Midbrain (tissue), 1 donor: ENCODE data around the gene TMEM200A.

Source experiments
- DNase-seq: peaks from one replicate; lab custom pipeline; 2025; lab: John Stamatoyannopoulos, UW

The TMEM200A gene

DNA sequence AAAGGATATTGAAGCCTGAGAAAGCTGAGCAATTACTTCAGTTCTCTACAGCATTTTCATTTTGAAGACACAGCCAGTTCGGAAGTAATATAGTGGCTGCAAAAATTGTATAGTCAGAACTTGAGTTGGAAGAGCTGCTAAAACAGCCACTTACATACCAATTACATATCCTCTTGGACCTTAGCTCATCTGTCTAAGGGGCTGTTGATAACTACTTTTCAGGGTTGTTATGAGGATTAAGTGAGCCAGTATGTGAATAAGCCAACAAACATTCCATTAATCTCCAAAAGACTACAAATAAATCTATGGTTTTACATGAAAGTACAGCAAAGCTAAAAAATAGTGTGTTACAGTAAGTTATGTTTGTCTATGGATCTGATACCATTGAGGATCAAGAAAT, 59.7 kb downstream of the TMEM200A start:
- no peak for DNase-seq

DNA sequence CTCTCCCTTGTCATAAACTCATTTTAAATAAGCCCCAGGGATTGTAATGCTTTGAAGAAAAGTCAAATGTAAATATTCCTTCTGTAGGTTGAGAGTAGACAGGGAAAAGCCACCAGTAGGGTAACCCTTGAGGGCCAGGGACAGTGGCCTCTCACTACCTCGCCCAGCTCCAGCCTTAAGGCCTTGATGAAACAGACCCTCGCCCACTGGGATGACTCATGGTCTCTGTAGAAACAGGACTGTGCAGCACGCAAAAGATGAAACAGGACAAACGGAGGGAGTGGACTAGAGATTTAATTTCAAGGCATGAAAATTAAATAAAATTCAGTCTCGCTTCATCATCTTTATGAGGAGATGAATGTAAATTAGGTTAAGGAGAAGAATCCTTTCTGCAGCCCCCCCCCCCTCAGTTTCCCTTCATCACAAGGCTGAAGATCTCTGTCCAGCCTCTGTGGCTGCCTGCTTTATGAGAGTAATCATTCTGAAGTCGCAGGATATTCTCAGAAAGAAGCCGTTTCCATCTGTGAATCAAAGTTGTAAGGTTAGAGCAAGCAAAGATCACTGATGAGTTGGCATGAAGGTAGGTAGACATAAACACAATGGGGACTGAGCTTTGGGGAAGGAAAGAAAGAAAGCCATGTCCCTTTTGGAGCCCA, 60.4 kb downstream of the TMEM200A start:
- DNase-seq = no peak

DNA sequence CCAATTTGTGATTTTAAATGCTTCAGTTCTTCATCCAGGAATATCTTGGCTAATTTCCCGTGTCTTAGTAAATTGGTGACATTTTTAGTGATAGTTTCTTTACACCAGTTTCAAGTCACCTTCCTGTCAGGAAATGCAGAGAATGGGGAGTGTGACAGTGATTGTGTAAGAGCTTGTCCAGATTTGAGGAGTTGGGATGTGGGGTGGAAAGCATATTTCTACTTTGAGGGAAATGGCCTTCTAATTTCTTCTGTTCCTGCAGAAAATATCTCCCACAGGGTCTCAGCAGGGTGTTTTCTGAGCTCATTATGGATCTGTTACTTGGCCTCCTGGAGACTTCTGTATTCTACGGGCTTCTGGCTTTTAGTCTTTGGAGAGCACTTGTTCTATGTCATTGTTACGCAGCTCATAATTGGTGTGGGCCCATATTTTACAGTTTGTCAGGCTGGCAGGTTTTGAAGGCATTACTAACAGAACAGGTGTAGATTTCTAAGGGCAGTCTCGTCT, 65.6 kb downstream of the TMEM200A start:
- no peak for DNase-seq

DNA sequence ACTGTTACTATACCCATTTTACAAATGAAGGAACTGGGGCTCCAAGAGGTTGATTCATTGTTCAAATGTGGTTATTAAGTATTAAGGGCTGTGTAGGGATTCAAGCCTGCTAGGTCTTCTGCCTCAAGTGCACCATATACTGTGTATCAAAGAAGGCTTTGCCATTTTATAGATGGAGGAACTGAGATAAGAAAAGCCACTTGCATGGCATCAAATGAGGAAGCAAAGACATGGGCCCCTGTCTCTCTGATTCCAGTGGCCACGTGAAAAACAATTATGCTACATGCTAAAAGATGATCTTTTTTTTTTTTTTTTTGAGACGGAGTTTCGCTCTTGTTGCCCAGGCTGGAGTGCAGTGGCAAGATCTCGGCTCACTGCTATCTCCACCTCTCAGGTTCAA, 67.0 kb downstream of the TMEM200A start:
- DNase-seq = no peak

DNA sequence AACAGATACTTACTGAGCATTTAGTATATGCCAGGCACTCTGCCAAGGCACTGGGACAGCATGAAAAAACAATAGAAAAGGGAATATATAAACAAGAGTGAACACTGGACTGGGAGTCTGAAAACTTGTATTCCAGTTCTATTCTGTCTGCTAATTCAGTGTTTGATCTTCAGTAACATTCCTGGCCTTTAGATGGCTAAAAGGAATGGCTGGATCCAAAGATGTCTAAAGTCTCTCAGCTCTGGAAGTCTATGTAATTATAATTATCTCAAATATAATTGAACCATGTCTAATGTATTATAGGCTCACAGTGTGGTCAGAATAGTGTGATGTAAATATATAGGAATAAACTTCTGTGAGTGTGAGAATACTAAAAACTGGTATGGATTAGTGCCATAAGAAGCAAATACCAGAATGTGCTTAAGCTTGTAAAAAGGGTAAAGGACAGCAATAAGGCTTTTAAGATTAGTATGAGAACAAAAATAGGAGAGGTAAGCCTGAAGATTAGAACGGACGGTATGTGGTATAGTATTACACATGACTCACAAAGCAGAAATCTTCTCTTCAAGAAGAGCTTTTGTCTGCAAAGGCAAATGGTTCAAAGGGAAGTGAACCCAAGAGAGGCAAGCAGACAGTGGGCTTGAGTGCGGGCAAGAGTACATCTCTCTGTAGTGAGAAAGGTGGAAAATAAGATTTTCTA, 68.5 kb downstream of the TMEM200A start:
- no peak for DNase-seq

DNA sequence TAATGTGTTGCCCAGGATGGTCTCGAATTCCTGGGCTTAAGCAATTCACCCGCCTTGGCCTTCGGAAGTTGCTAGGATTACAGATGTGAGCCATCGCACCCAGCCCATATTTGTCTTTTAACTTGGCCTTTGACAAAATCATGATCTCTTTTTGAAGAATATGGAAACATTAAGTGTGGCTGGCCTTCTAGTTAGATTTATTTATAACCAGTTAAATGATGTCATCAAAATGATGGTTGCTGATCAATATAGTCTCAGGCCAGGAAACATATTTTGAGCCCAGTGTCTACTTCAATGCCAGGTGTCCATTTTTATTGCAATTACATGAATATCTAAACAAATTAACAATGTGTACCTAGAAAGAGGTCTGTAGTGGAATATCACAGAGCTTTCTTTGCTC, 69.4 kb downstream of the TMEM200A start:
- no peak for DNase-seq

DNA sequence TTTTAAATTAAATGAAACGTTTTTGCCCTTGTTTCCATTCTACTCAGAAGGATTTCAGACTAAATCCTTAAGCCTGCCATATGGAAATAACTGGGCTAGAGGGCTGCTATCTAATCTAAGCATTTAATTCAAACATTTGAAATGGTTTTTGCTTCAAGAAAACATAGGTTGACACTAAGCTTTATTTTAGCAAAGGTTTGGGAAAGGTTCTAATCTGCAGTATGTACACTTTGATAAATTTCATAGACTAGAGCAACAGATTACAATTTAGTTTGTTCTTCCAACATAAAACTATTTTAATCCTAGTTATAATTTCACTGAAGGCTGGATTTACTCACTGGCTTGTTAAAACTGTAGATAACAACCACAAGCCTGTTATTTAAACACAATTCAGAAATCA, 72.1 kb downstream of the TMEM200A start:
- no peak for DNase-seq

DNA sequence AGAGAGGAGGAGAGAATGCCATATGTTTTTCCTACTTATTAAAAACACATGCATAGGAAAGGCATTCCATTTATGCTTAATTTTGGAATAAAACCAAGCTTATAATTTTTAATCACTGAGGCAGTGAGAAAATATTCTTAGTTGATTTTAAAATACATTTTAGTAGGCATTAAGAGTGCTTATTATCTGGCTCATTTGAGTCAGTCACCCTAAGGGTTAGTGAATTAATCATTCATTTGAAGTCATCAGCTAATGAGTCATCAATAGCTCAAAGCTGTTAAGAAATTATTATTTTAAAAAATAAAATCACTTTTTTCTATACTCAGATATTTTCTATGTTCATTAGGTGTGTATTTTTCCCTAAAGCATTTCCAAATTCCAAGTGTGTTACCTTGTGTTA, 81.6 kb downstream of the TMEM200A start:
- DNase-seq = no peak

DNA sequence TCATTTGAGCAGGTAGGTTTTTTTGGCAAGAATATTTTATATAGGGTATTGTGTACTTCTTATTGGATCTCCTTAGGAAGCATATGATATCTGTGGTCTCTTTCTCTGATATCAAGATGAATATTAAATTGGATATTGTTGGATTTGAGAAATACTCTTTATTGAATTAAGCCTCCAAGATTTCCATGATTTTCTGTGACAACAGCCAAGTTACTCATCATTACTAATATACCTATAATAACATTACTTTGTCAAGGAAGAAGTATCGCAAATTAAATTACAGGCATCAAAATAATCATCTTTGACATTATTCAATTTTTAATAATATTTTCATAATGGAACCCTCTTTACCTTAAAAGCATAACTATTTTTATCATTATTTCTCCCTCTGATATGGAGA, 86.5 kb downstream of the TMEM200A start:
- DNase-seq = no peak

DNA sequence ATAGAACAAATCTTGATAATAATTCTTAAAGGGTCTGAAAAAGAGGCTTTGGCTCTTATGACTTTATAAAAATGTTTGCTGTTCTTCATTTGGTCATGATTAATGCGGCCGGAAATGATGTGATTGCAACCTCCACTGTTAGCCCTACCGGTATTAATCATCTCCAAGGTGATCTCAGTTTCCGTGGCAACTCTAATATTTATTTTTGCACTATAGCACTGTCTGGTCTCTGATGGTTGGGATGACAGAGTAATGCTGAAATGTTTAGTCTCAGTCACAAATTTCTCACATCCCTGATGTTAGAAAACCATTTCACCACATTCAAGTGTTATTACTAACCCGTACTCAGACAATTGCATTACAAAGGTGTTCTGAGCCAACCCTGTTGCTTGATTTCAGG, 87.4 kb downstream of the TMEM200A start:
- DNase-seq = no peak

DNA sequence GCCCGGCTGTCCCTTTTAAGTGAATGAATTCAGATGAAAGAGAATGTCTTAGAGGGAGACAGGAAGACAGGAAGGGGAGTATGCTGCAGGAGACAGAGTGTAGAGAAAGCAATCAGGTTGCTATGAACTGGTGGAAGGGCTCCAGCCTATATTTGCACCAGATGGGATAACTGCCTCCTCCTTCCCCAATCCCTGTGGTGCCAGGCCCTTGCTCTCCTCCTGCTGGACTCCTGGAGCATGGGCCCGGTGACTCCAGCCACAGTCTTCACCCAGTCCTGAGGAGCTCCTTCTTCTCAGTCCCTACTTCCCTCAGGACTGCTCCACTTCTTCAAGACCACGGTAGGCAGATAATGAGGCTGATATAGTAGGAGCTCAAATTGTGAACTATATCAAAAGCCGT, 91.8 kb downstream of the TMEM200A start:
- DNase-seq = no peak

DNA sequence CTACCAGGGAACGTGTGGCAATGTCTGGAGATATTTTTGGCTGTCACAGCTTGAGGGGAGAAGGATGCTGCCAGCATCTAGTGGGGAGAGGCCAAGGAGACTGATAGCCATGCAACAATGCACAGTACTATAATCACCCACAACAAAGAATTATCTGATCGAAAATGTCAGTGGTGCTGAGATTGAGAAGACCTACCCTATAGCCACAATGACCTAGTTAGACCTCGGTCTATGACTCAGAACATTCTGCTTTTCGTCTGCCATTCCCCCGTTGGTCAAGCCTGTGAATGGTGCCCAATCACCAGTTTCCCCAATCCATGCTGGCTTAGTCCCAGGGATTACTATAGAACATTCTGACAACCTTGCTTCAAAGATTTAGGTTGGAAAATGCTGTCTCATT, 93.5 kb downstream of the TMEM200A start:
- no peak for DNase-seq

DNA sequence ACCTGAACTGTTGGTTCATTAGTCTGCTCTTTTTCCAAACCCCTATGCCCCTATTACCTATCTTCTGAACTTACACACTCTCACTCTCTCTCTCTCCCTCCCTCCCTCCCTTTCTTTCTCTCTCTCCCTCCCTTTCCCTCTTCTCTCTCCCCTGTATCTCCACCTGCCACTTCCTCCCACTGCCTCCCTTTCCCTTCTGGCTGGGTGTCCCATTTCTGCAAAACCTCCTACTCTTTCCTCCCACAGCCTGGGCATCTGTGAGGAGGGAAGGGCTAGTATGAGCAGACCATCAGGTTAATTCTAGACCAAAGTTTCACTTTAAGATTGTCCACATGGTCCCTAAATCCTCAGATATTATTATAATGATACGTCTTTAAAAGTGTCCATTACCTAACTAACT, 95.1 kb downstream of the TMEM200A start:
- no peak for DNase-seq

DNA sequence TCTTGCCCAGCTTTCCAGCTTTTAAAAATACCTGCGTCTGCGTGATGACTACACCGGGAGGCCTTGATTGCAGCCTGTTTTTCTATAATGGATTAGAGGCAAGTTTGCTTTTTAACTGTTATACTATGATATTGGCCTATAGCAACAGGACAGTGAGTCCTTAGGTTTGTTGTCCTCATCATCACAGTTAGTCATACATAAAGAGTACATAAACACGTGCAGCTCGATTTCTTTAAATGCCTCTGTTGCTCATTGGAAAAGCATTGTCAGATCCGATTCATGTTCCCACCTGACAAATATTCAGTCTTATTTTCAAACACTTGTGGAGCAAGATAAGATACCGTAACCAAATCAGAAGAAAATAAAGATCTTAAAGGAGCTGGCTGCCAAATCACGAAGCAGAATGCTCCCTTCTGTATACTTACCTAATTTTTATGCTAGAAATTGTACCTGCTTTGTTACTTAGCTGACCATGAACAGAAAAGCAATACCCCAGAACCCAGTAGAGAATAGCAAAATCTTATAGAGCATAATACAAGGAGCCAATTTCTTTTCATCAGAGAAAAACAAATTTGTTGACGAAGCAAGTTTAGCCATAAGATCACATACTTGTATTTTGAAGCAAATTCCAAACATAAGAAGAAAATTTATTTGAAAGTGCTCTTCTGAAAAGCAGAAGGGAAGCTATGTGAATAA, 100.4 kb downstream of the TMEM200A start:
- DNase-seq = no peak

DNA sequence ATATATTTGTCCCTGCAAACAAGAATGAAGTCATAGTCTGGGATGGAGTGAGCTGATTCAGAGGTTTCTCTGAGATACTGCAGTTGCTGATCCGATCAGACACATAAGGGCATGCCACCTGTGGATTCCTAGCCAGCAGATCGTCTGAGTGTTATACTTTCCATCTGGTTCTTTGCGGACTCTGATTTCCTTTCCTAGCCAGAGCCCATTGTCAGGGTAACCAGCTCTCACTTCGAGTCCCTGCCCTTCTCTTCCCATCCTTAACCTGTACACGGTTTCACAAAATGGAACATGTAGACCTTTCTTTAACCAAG, 100.9 kb downstream of the TMEM200A start:
- DNase-seq = no peak

DNA sequence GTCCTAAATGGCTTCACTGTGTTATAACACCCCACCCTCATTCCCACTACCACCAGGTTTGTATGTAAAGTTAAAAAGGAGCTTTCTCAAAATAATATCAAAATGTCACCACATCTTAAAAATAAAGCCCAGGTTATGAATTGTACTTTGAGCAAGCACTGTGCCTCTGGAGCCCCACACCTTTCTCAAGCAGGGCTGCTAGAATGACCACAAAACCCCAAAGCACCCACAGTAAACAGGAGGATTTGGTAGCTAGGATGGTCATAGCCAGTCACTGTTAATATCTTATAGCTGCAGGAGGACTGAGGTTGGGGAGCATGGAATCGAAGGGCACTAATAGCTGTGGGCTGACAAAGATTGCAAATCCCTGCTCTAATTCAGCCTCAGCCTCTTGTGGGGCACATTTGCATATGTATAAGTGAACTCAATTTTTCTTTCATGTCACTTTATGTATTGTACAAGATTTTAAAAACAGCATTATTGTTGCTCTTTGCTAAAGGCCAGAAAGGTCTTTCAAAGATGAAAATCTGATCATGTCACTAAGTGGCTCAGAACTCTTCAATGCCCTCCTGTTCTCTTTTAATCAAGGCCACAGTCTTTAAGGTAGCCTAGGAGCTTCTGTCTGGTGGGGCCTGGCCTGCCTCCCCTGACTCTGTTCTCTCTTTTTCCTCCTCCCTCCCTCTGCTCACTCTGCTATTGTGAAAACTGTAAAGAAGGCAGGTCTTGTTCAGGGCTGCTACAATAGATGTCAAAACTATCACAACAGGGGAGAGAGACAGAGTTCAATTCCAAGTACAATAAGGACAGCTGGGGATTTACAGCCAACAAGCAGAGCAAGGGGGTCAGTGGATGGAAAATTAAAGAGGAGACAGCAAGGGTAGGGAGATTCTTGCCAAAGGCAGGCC, 101.6 kb downstream of the TMEM200A start:
- no peak for DNase-seq

DNA sequence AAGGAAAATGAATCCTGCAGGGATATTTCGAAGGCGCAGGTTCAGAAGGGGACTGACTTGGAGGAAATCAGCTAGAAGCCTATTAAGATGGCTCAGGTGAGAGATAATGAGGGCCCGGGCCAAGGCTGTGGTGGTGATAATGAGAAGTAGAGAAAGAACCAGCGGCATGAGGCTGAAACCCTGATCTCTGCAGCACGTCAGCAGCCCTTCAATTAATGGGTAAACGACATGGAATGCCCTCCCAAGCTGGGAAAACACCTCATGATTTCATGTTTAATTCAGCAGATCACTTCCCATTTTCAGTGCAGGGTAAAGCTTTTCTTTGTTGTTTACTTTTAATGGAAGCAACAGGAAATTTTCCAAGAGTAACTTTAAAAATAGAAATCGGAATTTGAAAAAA, 104.9 kb downstream of the TMEM200A start:
- no peak for DNase-seq

DNA sequence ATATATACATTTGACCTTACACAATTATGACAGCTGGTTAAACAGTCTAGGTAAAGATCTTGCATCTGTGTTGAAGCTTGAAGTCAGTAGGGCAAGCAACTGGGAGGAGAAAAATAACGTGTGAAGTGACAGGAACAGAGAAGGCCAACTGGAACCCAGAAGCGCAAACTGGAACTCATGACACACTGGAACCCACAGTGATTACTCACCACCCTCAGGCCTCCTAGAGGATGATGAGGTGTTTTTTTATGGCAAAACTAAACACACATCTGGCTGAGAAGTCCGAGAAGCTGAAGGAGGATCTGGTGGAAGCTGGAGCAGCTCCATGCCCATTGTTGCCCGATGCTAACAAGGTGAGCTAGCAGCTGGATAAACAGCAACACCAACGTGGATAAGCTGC, 108.1 kb downstream of the TMEM200A start:
- DNase-seq = no peak

DNA sequence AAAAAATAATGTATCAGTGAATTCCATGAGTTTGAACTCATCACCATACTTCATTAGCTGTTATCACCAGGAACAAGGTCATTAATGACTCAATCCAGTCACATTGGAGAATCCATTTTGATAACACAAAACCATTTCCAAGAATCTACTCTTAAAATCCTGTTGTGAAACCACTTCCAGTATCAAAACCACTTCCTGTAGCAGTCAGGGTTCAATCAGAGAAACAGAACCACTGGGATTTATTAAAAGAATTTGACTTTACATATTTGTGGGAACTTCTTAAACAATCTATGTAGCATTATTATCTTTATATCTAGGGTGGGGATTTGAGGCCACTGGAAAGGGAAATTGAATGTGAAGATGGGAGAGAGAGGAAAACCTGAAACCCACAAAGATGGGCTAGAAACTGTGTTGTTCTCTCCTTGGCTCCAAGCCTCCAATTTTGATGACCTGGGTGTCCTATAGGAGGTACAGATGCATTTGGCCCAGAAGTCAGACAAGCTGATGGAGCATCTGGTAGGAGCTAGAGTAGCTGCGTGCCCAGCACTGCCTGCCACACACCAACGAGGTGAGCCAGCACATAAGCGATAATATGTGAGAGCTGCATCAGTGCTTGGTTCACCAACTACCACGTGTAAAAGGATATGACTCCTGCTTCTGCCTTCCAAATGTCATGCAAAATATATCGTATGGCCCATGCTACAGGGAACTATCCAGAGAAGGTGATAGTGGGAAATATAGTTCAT, 117.0 kb downstream of the TMEM200A start:
- DNase-seq = no peak

DNA sequence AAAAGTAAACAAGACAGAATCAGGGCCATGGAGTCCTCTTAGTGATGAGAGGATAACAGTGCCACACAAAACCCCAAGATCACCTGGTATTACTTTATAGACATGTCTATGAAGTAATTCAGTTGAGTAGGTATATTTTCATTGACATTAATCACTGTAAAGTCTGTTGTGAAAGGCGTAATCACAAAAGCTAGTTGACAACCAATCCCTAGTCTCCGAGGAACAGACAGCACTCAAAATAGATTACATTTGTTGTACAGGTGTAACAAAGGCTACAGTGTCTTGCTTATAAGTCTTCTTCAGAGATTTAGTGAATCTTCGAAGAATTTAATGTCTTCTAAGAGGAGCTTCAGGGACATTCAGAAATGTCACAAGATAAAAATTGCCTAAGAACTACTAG, 120.1 kb downstream of the TMEM200A start:
- no peak for DNase-seq

DNA sequence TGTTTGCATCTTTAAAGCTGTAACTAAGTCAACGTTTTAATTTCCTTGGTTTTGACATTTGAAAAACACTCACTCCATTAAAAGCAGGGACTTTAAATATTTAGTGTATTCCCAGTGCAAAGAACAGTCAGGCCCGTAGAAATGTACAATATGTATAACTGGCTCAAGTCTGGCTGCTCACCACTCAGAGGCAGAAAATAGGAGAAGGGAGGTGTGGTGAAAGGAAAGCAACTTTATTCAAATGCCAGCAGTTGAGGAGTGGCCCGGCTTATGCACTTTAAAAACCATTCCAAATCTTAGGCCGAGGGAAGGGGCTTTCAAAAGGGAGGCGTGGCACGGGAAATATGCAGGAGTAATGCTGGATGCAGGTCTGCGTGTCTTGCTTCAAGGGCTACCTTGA, 120.6 kb downstream of the TMEM200A start:
- no peak for DNase-seq

DNA sequence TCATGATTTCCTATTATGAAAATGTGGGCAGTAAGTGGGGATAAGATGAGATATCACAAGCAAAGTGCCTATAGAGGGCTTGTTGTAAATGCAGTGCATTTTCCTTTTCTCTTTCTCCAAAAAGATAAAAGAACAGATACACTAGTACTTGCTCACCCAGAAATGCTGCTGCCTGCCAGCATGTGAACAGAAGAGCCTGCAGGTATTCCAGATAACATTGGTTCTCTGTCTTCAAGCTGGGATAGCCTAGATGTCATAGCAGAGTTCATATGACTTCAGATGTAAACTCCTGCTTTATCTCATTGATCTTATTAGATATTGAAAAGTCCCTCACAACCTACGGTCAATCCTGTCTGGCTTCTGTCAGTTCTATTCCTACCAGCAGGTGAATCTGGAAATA, 123.7 kb downstream of the TMEM200A start:
- DNase-seq = no peak
